Brain microvascular endothelial cell (primary cell): ENCODE data around the gene MRFAP1.

Source experiments
- DNase-seq: peaks from one replicate; pipeline ENCODE4 v3.0.0-alpha.2; 2020
- H3K27ac ChIP-seq: fragments of 250-450 bp; sonication (Bioruptor Pico); 2 replicates; pipeline ENCODE4 v1.5.1; 2020; ENCODE audit warnings: mild to moderate bottlenecking, moderate library complexity
- H3K27me3 ChIP-seq: fragments of 250-450 bp; sonication (Bioruptor Pico); replicated peaks from 2 replicates; pipeline ENCODE4 v1.5.1; 2020; ENCODE audit warnings: mild to moderate bottlenecking
- H3K36me3 ChIP-seq: fragments of 250-450 bp; sonication (Bioruptor Pico); replicated peaks from 2 replicates; pipeline ENCODE4 v1.5.1; 2020; ENCODE audit warnings: mild to moderate bottlenecking
- H3K4me3 ChIP-seq: 2 replicates; pipeline ENCODE4 v1.5.1; 2011; ENCODE audit warnings: low read depth, mild to moderate bottlenecking, control low read depth, low read length, moderate library complexity
- CTCF ChIP-seq: IDR thresholded peaks from 2 replicates; pipeline ENCODE4 v1.5.1; 2011; ENCODE audit warnings: low read depth, mild to moderate bottlenecking, moderate library complexity, low read length, control low read depth, inconsistent platforms; ENCODE audit errors: missing control alignments
- in situ Hi-C: cut with HindIII; loops from 2 replicates; pipeline ENCODE4 v1.10.0; 2017; ENCODE audit warnings: low sequenced_read_pairs, low pct_ligation_motif_present

The MRFAP1 gene

GRCh38 chr4:6632125-6632524, 8.4 kb upstream of the MRFAP1 start:
- H3K27me3 ChIP-seq, result no peaks in the 10 kb centered on the region
- in situ Hi-C loops, result no loop called here
- no peak for TF ChIP-seq CTCF
- H3K27ac ChIP-seq, result no peak overlapping the region
- no peak for DNase-seq
- H3K36me3 ChIP-seq, result no peaks in the 10 kb centered on the region
- no peak overlapping the region for H3K4me3 ChIP-seq

- Histone ChIP-seq H3K27me3 (no peaks in the 10 kb centered on the region), H3K27ac (no peak overlapping the region), H3K36me3 (no peaks in the 10 kb centered on the region), H3K4me3 (no peak overlapping the region)
- no peak for DNase-seq
- in situ Hi-C loops, result no loop called here
- no peak for TF ChIP-seq CTCF
Observed at GRCh38 chr4:6633091-6633906, 7.2 kb upstream of the MRFAP1 start.

GRCh38 chr4:6634746-6635145, 5.7 kb upstream of the MRFAP1 start:
- no peak for TF ChIP-seq CTCF
- no peak for DNase-seq
- Histone ChIP-seq H3K36me3 (no peaks in the 10 kb centered on the region), H3K27ac (no peak overlapping the region), H3K4me3 (no peak overlapping the region), H3K27me3 (no peaks in the 10 kb centered on the region)
- in situ Hi-C loops, result no loop called here

- in situ Hi-C loops, result no loop called here
- TF ChIP-seq CTCF, result no peak
- Histone ChIP-seq H3K4me3 (no peak overlapping the region), H3K36me3 (peaks cover 11% of the 10 kb centered on the region), H3K27me3 (no peaks in the 10 kb centered on the region), H3K27ac (no peak overlapping the region)
- DNase-seq, result no peak
Observed at GRCh38 chr4:6639137-6639680, 1.3 kb upstream of the MRFAP1 start.

- Histone ChIP-seq H3K27me3 (no peaks in the 10 kb centered on the region), H3K36me3 (peaks cover 11% of the 10 kb centered on the region), H3K27ac (peak overlapping the region; percentile 85), H3K4me3 (peak overlapping the region; percentile 92)
- in situ Hi-C loops, result no loop called here
- DNase-seq, result peak; percentile 10
- no peak for TF ChIP-seq CTCF
Observed at GRCh38 chr4:6641164-6641970, 882 bp downstream of the MRFAP1 start.
